Stimulated activated CD4-positive, alpha-beta T cell treated with anti-CD3 and anti-CD28 coated beads, Interleukin-12 subunit alpha, Interleukin-12 subunit beta, amount 100 ng/mL, for 48 hours (primary cell): Measurements from ENCODE around the gene NECTIN4.
A peak's percentile ranks its signal among the peaks of the same experiment; 100 is the strongest.

ENCODE experiments used
- DNase-seq, 3 donors: peaks; one replicate each; pipeline ENCODE4 v3.0.0-alpha.2; 2020; ENCODE audit warnings: low read depth in 2 of 3, low spot score in 1 of 3

The NECTIN4 gene

DNA sequence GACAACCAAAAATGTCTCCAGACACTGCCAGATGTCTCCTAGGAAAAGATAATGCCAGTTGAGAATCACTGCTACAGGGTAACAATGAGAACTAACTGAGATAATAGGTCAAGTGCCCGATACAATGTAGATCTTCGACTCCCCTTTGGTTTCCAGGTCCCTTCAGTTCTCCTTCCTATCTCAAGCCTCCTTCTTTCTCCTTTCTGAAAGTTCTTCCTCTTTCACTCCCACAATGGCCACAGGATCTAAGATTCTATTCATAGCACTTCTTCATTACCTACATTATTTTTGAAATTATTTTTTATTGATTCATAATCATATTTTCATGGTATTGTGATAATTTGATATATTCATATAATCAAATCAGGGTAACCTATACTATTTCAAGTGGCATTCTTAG, 22.2 kb upstream of the NECTIN4 start:
- no peak for DNase-seq

DNA sequence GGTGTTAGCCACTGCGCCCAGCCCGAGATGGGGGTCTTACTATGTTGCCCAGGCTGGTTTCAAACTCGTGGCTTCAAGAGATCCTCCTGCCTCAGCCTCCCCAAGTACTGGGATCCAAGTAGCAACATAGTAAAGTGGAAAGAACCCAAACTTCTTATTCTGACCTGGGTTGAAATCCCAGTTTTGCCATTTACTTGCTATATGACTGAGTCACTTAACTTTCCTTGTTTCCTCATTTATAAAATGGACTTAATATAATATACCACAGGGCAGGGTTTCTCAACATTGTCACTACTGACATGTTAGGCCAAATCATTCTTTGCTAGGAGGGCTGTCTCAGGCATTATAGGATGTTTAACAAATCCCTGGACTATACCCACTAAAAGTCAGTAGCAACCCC, 21.8 kb upstream of the NECTIN4 start:
- DNase-seq = no peak

DNA sequence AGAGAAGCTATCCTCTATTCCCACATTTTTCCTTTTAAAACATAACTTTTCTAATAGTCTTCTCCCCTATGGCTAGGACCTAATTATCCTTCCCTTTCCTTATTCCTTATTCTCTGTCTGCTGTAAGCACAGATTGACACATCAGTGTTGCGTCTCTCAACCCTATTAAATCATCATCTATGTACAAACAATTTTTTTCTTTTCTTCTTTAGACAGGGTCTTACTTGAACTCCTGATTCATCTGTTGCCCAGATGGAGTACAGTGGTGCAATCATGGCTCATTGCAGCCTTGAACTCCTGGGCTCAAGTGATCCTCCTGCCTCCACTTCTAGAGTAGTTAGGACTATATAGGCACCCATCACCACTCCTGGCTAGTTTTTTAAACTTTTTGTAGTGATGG, 17.1 kb upstream of the NECTIN4 start:
- DNase-seq = no peak

DNA sequence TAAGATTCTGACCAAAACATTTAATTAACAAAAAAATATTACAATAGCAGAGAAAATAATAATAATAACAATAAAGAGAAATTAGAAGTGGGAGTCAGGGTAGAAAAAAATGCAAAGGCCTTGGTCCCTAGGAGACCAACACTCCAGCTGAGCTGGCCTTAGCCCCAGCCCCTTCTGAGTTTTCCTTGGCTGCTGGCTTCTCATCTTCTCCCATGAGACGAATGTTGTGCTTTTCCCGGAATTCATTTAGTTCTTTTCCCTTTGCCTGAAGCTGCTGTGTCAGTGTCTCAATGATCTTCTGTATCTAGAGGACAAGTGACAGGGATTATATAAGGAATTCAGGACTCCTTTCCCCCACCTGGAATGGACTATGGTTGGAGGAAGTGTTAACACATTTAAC, 11.2 kb upstream of the NECTIN4 start:
- no peak for DNase-seq

DNA sequence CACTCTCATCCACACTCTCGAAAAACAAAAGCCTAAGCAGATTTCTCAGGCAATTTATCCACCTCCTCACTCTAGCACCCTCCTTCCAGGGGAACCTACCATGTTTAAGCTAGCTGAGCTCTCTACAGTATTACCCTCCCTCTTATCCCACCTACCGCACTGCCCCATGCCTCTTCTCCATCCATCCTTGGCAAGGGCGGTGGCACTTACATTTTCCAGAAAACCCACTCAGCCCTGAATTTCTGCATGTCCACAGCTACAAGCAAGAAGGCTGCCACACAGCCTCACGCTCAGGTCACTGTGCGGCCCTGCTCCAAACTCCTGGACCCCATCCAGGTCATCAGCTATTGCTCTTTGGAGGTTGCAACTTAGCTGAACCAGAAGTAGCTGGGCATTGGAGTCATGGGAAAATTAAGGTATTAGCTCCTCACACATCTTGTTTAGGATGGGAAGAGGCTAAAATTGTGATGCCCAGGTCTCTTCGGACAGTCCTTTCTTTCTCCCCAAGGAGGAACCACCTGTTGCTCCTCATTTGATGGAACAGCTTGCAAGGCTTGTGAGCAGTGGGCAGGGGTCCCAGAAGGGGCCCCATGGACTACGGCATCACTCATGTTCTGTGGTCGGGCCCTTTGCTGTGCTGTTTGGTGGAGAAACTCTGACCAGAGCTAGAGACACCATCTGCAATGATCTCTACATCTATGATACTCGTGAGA, 9.9 kb upstream of the NECTIN4 start:
- no peak for DNase-seq

DNA sequence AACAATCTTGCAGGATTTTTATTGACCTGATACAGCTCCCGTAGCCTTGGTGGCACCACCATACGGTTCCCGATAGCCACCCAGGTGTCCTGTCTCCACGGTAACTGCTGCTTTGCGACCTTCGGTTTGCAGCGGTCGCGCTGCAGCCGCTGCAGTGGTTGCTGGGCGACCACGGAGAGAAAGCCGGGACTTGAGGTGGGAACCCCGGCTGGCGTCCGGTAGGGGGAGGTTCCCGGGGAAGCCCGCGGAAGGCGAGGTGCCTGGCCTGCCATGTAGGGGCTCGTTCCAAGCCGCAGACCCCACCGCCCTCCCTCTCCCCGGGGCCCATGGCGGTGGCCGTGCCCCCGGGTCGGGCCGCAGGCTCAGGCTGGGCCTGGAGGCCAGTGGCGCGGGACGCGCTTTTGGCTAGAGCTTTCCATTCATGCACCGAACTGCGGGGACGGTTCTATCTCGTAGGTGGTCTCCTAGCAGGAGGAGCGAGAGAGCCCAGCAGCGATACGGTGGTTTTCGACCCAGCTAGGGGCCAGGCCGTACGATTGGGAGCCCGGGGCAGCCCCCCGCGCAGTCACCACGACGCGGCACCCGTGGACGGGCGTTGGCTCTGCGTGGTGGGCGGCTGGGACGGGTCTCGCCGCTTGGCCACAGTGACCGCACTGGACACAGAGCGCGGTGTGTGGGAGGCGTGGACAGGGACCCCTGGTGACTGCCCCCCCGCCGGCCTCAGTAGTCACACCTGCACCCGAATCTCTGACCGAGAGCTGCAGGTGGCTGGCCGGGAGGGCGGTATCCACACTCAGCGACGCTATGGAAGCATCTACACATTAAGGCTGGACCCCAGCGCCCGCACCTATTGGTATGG, 9.1 kb upstream of the NECTIN4 start, which contains the start of gene KLHDC9:
KLHDC9 (plus strand) TSS at position 152 of the 859 bp plus-strand sequence; CDS start at position 327, 175 bp downstream.
- peak; percentile 49 to 60 (median 55) for DNase-seq

DNA sequence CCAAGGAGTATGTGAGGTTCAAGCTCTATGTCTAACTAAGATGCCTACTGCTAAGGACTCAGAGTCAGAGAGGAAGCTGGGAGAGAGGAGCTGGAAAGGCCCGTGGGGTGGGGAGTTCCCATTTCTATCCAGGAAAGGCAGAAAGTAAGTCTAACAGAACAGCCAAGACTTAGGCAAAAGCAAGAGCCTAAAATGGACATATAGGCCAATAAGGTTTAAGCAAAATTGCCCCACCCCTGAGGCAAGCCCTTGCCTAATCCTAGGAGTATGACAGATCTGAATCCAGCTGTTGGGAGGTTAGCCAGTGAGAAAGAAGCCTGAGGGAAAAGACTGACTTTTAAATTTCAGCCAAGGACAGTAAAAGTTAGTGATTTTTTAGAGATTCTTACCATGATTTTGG, 7.2 kb upstream of the NECTIN4 start:
- DNase-seq = no peak

DNA sequence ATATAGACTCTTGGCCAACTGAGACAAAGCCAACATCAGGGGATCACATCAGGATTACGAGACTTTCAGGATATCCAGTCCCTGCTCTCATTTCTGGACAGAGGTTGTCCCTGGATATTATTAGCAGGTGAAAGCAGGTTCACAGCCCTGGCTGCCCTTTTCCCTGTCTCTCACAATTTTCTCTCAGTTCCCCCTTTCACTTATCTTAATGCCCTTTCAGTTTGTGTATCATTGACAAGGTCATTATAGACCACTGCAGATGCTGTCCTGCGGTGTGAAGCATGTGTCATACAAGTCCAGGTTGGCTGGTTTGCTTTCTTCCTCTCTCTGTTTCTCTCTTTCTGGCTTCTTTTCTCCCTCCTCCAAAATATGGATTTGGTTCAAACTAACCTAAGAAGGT, 6.7 kb upstream of the NECTIN4 start:
- DNase-seq = no peak

DNA sequence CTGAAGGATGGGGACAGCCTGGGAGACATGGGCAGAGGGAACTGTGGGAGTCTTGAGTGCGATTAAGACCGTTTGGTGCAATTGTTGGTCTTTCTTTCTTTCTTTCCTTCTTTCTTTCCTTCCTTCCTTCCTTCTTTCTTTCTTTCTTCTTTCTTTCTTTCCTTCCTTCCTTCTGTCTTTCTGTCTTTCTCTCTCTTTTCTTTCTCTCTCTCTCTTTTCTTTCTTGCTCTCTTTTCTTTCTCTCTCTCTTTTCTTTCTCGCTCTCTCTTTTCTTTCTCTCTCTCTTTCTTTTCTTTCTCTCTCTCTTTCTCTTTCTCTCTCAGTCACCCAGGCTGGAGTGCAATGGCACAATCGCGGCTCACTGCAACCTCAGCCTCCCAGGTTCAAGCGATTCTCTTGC, 5.9 kb upstream of the NECTIN4 start:
- no peak for DNase-seq

DNA sequence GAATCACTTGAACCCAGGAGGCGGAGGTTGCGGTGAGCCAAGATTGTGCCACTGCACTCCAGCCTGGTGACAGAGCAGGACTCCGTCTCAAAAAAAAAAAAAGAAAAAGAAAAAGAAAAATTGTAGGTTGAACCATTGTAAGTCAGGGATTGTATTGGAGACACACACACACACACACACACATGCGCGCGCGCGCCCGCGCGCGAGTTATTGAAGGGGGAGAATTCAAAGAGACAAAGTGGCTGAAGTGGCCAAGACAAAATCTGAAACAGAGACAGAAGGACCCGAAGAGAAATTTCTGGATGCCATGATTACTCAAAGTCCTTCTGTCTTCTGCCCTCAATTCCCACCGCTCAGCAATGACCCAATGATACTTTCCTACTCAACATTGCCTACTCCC, 5.1 kb upstream of the NECTIN4 start:
- DNase-seq = no peak

DNA sequence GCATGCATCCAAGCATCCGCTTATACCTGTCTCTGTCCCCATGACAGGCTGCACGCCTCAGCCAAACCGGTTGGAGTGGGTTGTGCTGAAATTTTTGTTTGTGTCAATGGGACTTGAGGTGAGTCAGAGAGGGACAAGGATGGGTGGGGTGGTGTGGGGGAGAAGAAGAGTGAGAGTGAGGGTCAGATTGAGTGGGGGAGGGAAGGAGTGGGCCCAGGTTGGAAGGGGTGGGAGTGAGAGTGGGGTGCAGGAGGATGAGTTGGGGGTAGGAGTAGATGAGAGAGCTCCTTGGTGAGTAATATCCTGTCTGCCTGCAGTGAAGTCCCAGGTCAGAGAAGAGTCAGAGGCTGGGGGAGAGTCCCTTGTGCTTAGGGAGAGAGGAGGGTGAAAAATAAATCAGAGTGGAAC, 3.3 kb upstream of the NECTIN4 start:
- DNase-seq = peak in 1 of 3 donors; percentile 40

DNA sequence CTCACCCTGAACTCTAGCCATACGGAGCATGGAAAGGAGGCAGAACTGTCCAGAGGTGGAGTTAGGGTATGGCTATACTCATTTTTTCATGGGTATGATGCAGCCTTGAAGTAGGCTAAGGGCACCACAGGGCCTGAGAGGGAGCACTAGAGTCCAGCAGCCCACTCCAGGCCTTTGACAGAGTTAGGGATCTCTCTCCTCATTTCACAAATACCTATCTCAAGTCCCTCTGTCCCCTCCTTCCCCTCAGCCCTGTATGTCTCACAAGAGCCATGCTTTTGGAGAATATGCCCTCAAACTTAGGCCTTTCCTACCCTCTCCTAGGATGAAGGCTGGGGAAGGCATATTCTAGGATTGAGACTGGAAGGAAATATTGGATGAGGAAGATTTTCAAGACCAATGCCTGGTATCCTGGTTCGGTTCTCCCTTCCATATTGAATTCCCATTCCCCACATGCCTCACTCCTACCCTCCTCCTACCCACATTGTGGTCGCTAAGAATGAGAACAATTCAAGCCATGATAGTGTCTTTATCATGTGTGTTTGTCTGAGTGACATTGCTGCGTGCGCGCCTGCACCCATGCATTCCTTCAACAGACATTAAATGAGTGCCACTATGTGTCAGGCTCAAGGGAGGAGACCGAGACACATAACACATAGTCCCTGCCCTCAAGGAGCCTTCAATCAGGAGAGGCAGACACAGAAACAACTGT, 2.6 kb upstream of the NECTIN4 start:
- DNase-seq = no peak

DNA sequence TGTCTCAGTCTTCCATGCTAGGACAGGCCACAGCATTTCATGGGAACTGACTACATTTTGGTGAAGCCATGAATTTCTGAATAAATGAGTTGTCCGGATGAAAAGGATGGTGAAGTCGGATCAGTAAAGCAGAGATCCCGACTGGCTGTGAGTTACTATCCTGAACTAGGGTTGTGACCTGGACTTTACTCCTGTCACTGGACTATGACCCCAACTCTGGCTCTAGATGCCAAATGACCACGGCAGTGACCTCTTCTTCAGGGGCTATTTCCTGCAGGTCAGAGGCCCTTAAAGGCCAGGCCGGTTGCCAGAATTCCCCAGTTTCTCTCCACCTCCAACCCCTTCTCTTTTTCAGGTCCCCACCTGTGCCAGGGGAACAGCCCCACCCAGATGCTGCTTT, 1.7 kb upstream of the NECTIN4 start:
- no peak for DNase-seq

DNA sequence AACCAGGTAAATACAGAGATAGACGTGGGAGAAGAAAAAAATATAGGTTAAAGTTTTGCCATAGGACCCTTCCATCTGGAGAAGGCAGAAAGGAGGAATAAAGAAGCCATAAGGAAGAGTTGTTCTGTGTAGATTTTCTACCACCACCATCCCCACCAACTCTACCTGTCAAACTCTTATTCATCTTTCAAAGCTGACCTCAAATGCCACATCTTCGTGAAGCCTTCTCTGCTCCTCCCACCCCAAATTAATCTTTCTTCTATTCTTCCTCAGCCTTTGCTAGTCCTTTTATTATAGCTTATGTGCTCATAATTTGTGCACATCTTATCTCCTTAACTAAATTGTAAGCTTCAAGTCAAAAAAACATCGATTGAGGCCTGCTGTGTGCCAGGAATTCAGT, 1.3 kb upstream of the NECTIN4 start:
- no peak for DNase-seq

DNA sequence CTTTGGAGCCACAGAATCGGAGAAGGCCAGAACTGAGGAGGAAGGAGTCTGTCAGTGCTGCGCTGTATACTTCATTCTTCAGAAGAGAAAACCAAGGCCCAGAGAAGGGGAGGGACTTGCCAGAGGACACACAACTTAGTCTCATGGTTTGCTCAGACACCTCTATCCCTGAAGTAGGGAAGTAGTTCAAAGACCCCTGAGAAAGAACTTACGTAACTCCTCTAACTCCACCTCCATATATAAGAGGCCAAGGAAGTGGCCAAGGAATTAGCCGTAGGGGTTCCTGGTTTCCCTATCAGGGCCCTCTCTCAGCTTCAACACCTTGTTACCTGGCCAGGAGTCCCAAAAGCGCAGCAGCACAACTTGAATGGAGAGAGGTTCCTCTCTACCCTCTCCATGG, 580 bp upstream of the NECTIN4 start:
- DNase-seq = no peak

DNA sequence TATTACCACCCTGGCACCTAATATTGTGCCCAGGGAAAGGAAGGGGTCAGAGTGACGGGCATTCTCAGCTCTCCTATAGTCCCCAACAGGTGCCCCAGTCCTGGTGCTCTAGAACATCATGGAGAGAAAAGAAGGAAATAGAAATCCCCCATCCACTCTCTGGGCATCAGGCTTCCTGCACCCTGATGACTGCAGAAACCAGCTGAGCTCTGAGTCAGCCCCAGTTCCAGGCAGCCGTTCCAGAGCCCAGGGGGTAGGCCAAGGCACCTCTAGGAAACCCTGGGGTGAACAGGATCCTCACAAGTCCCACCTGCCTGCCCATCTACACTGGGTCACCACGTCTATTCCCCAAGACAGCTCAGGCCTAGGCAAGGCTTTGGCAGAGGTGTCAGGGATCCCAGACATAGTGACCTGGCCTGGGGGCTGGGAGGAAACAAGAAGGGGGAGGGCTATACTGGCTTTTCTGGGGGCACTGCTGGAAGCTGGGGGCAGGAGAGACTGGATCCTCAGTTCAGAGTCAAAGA, 709 bp downstream of the NECTIN4 start:
- no peak for DNase-seq

DNA sequence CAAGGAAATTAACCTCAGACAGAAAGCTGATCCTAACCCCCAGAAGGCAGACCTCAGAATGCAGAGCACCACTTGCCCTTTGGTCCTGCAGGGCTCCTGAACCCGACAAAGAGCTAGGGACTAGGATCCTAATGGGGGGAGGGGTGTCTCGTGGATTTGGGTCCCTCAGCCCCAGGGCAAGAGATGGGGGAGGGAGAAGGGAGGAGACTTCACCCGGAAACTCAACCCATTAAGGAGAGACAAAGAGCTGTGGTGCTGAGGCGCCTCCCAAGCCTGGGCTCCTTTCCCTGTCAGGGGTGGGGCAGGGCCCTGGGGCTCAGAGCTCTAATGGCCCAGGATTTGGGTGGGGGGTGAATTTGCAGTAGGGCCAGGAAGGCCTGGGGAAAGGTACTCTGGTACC, 2.9 kb downstream of the NECTIN4 start:
- DNase-seq = no peak

DNA sequence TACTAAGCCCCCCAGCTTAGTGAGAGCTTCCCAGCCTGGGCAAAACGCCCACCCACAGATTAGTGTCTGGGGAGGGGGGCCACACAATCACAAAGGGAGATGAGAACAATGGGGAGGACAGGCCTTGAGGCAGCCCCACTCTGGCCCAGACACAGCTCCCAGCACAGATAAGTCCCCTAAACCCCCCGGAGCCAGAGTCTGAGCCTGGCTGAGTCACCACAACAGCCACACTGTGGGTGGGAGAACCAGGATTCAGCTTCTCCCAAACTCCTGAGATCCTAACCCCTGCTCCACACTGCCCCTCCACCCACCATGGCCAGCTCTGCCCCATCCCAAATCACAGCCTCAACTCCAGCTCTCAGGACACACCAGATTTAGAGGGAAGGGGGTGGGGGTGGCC, 4.2 kb downstream of the NECTIN4 start:
- no peak for DNase-seq

DNA sequence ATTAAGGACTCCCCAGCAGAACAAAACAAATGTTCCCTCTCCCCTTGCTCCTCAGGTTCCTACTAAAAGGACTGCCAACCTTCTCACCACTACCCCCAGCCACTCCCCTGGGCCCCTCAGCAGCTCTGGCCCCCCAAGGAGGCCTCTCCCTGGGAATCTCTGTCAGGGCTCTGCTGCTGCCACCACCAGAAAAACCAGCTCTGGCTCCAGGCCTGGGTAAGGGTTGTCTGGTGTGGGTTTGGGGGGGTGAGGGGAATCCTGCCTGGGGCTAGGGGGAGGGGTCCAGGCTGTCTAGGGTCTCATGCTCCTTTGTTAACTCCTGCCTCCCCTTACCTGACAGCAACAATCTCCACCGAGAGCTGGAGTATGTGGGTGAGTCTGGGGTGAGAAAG, 4.8 kb downstream of the NECTIN4 start:
- no peak for DNase-seq

DNA sequence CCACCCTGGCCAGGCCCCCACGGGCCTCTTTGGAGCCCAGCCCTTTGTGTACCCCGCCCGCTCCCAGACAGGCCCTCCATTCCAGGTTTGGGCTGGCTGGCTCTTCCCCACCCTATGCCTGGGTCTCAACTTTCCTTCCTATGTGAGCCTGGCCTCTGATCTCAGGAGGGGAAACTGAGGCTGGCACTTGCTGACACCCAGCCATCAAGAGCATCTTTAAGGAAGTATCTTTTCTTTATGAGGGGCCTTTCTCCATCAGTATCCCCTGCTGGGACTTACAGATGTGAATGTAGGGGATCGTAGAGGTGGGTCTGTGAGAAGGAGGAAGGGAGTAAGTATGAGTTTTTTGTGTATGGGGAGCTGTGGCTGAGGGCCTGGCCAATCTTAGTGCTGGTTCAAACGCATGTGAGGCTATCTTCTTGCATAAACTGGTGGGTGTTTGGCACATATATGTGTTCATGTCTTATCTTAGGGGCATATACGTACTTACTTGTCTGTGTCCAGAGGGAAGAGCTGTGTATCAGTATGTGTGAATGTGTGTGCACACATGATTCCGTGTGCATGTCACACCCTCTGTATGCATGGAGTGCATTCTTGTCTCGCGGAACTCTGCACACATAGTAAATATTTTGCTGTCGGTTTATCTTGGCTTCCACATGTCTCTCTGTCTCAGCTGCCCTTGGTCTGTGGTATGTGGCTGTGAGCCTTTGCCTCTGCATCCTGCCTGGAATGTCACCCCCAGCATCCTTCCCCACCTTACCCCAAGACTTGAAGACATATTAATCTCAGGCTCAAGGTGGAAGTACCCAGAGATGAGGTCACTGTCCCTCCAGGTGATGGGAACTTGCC, 5.4 kb downstream of the NECTIN4 start:
- DNase-seq = no peak
